Activated CD4-positive, alpha-beta T cell treated with anti-CD3 and anti-CD28 coated beads, Interleukin-2, amount 10 ng/mL, durations not matched to agents 7 days and 5 days (primary cell): Measurements from ENCODE around the gene SPX. TPM values are rescaled to one million over a fixed set of nuclear protein-coding genes. Genes with fewer than 3 reads are reported as not detected.
A peak's percentile ranks its signal among the peaks of the same experiment; 100 is the strongest.

Experiments used
- CTCF ChIA-PET: fragments of 350-600 bp; sonication (Branson Sonifier 250); formaldehyde crosslinking; loops from one replicate; lab custom pipeline; 2021; ENCODE audit warnings: antibody characterized with exemption; lab: Charles Lee
- POLR2A ChIA-PET: fragments of 350-600 bp; sonication (Branson Sonifier 250); formaldehyde crosslinking; loops from one replicate; lab custom pipeline; 2021; ENCODE audit warnings: antibody characterized with exemption; lab: Charles Lee
- DNase-seq: peaks from one replicate; pipeline ENCODE4 v3.0.0-alpha.2; 2020
- H3K27ac Mint-ChIP-seq: one replicate; pipeline ENCODE4 v1.8.0; 2021; ENCODE audit warnings: mild to moderate bottlenecking, moderate library complexity, mixed read lengths
- H3K27me3 Mint-ChIP-seq: one replicate; pipeline ENCODE4 v1.8.0; 2021; ENCODE audit warnings: mixed read lengths
- H3K36me3 Mint-ChIP-seq: one replicate; pipeline ENCODE4 v1.8.0; 2021; ENCODE audit warnings: low read depth, mixed read lengths
- H3K4me1 Mint-ChIP-seq: one replicate; pipeline ENCODE4 v1.8.0; 2021; ENCODE audit warnings: mixed read lengths
- H3K4me3 Mint-ChIP-seq: one replicate; pipeline ENCODE4 v1.8.0; 2021; ENCODE audit warnings: mild to moderate bottlenecking, moderate library complexity, mixed read lengths
- H3K9me3 Mint-ChIP-seq: one replicate; pipeline ENCODE4 v1.8.0; 2021; ENCODE audit warnings: mixed read lengths
- total RNA-seq, 2 experiments: library from RNA; stranded (reverse); gene quantifications; one replicate each; pipeline ENCODE4 v1.2.3, GENCODE V29; 2021

The SPX gene
- total RNA-seq, 2 experiments from 2014 or later: 0.12 TPM; not detected in 1

DNA sequence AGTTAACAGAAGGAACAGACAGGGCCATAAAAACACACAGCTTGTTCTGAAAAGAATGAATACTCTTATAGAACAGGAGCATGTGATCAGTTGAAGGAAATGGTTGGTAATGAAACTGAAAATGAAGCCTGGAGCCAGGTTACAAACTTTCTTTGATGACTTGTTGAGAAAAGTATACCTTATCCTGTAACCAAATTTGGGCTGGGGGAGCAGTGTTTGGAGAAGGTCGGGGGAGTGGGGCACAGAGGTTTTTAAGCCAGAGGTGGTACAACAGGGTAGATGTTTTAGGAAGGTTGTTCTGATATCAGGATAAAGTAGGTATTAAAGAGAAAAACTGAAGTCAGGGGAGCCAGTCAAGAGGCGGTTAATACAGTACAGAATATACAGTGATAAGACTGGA is 16.3 kb upstream of the SPX start:
- Mint-ChIP-seq H3K9me3 (no peaks in the 10 kb centered on the region), H3K4me3 (peak overlapping the region; percentile 63), H3K4me1 (peaks cover 43% of the 10 kb centered on the region), H3K36me3 (peaks cover 54% of the 10 kb centered on the region), H3K27me3 (no peaks in the 10 kb centered on the region), H3K27ac (peak overlapping the region; percentile 93)
- ChIA-PET CTCF (interaction anchor here (1.1 to 2.7 kb wide), 3 partner anchors 8 to 17 kb away, joined by 3 to 9 read pairs (median 6); partner anchors contain the start of genes GOLT1B, RECQL and SPX), POLR2A (interaction anchor here (1.2 kb wide), 1 partner anchor 147 kb away, joined by 5 read pairs; no protein-coding TSS in a partner anchor)
- peak; percentile 61 for DNase-seq

DNA sequence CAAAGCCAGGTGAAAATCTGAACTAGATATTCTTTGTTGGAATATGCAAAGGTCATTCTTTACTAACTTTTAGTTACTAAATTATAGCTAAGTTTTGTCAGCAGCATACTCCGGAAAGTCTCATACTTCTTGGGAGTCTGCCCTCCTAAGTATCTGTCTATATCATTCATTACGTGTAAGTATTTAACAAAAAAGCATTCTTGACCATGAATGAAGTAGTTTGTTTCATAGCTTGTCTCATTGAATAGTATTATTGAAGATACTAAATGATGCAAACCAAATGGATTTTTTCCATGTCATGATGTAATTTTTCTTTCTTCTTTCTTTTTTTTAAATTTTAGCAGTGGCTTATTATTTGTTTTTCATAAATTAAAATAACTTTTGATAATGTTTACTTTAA is 9.8 kb upstream of the SPX start:
- ChIA-PET POLR2A (no interaction called here), CTCF (interaction anchor here (0.6 to 1.4 kb wide), 2 partner anchors 14 to 37 kb away, joined by 3 to 4 read pairs; no protein-coding TSS in a partner anchor)
- H3K27ac Mint-ChIP-seq: no peak overlapping the region
- no peaks in the 10 kb centered on the region for H3K27me3 Mint-ChIP-seq
- no peak for DNase-seq
- peaks cover 6% of the 10 kb centered on the region for H3K4me1 Mint-ChIP-seq
- H3K36me3 Mint-ChIP-seq: peaks cover 47% of the 10 kb centered on the region
- no peaks in the 10 kb centered on the region for H3K9me3 Mint-ChIP-seq
- no peak overlapping the region for H3K4me3 Mint-ChIP-seq

DNA sequence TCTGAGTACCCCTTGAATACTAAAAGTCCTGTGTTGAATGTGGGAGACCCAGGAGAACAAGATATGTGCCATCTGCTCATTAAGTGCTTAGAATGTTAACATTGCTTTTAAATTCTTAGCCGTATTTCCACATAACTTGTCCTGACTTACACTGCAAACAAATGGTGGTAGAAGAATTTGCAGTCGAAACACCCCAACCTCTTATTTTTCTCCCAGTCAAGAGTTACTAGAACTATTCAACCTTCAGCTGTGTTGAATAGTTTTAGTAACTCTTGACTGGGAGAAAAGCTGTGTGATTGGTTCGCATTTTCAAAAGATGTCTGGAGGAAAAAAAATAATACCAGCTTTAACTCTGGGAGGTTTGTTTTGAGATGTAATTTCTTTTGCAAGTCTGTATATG is 7.6 kb upstream of the SPX start:
- no peaks in the 10 kb centered on the region for H3K4me1 Mint-ChIP-seq
- H3K4me3 Mint-ChIP-seq: no peak overlapping the region
- ChIA-PET POLR2A (no interaction called here), CTCF (interaction anchor here (1.4 to 1.5 kb wide), 2 partner anchors 9 to 20 kb away, joined by 3 to 9 read pairs; no protein-coding TSS in a partner anchor)
- H3K27ac Mint-ChIP-seq: no peak overlapping the region
- H3K36me3 Mint-ChIP-seq: peaks cover 33% of the 10 kb centered on the region
- peaks cover under 1% of the 10 kb centered on the region for H3K27me3 Mint-ChIP-seq
- no peak for DNase-seq
- H3K9me3 Mint-ChIP-seq: no peaks in the 10 kb centered on the region

DNA sequence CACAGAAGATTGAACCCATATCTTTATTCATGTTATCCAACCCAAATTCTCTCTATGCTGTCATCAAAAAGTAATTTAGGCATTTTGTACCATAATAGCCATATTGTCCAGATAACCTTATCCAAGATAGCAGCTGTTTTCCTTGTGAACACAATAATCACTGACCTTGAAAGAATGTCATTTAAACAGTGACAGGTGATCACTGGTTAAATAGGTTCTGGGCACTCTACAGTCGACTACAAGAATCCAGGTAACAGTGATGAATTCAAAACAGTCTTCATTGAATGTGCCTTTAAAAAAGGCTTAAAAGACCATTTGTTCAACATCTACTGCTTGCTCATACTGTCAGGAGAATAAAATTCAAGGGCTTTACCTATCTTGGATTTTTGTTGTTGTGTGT is 4.6 kb upstream of the SPX start:
- POLR2A ChIA-PET: no interaction called here
- Mint-ChIP-seq H3K36me3 (peaks cover 16% of the 10 kb centered on the region), H3K27ac (no peak overlapping the region), H3K4me1 (no peaks in the 10 kb centered on the region), H3K27me3 (peaks cover 19% of the 10 kb centered on the region), H3K9me3 (peaks cover 7% of the 10 kb centered on the region), H3K4me3 (no peak overlapping the region)
- DNase-seq: no peak
- CTCF ChIA-PET: interaction anchor here (0.6 to 1.9 kb wide), 2 partner anchors 11 to 159 kb away, joined by 3 to 6 read pairs; no protein-coding TSS in a partner anchor

DNA sequence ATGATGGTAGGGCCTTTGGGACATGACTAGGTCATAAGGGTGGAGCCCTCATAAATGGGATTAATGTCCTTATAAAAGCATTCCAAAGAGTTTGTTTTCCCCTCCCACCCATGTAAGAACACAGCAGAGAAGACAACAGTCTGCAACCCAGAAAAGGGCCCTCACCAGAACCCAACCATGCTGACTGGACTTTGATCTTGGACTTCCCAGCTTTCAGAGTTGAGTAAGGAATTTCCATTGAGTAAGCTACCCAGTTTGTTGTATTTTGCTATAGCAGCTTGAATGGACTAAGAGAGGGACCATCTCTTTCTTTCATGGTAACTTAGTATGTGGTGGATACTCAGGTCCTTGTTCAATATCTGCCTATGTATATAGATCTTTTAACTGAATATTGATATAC is 2.9 kb upstream of the SPX start:
- Mint-ChIP-seq H3K36me3 (peaks cover 11% of the 10 kb centered on the region), H3K27ac (no peak overlapping the region), H3K4me3 (no peak overlapping the region), H3K4me1 (peaks cover 4% of the 10 kb centered on the region), H3K9me3 (peaks cover 7% of the 10 kb centered on the region), H3K27me3 (peaks cover 25% of the 10 kb centered on the region)
- ChIA-PET CTCF (no interaction called here), POLR2A (no interaction called here)
- no peak for DNase-seq

DNA sequence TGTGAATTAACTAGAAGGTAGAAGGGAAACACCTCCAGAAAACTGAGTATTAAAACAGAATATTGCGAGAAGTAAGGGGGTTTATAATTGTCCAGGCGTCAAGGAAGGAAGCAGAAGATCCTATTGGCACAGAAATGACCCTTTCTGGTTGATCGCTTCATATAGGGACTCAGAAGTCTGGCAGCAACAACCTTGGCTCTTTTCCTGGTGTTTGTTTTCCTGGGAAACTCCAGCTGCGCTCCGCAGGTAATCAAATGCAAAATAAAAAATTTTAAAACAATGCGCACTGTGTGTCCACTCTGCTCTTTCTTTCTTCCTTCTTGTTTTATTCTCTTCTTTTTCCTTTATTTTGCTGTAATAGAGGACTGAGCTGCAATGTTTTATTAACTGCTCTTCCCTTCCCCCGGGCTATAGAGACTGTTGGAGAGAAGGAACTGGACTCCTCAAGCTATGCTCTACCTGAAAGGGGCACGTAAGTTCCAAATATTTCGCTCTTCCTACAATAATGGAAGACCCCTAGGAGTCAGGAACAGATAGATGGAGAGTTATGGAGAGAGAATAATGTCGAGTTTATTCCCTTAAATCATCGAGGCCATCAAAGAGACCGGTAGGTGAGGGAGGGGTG is 737 bp downstream of the SPX start:
- CTCF ChIA-PET: interaction anchor here (1.1 to 2.6 kb wide), 4 partner anchors 9 to 28 kb away, joined by 3 to 9 read pairs (median 4); no protein-coding TSS in a partner anchor
- H3K4me3 Mint-ChIP-seq: peak overlapping the region; percentile 72
- POLR2A ChIA-PET: no interaction called here

DNA sequence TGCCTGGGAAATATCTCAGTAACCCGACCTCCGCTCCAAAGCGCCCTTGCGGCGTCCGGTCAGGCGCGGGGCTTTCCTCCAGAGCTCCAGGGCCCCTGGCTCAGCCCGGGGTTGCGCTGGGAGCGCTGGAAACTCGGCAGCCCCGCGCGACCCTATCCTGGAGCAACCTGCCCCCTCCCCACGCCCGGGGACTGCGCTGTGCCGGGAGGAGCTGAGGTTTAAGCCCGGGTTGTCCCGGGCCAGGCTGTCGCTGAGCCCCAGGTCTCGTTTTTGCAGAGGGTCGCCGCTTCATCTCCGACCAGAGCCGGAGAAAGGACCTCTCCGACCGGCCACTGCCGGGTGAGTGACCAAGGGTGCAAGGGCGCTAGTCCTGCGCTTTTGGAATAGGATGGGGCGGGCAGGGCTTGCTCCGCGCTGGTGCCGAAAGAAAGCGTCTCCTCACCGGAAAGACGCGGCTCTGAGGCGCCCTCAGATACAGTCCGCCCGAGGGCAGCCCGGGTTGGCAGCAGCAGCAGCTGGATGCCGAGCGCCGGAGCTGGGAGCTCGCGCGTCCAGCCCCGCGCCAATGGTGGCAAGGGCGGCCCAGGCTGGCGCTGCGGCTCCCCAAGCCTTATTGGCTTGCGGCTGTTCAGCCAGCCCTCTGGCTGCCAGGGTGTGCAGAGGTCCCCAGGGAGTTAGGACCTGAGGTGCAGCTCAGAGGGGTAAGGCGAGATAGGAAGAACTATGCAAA is 1.5 kb downstream of the SPX start:
- Mint-ChIP-seq H3K27ac (peak overlapping the region; percentile 20), H3K27me3 (peaks cover 49% of the 10 kb centered on the region), H3K4me3 (peak overlapping the region; percentile 72), H3K9me3 (peaks cover 7% of the 10 kb centered on the region), H3K36me3 (no peaks in the 10 kb centered on the region), H3K4me1 (peaks cover 7% of the 10 kb centered on the region)
- ChIA-PET POLR2A (interaction anchor here (0.8 kb wide), 1 partner anchor 26 kb away, joined by 3 read pairs; the partner anchor contains the start of genes GOLT1B and RECQL), CTCF (interaction anchor here (1.0 to 2.6 kb wide), 6 partner anchors 8 to 32 kb away, joined by 3 to 9 read pairs (median 4); no protein-coding TSS in a partner anchor)
- DNase-seq: peak; percentile 69

More for the DNA sequence above, 737 bp downstream of the SPX start:
- peak overlapping the region; percentile 46 for H3K27ac Mint-ChIP-seq
- peaks cover 47% of the 10 kb centered on the region for H3K27me3 Mint-ChIP-seq
- peaks cover 7% of the 10 kb centered on the region for H3K9me3 Mint-ChIP-seq
- DNase-seq: no peak
- H3K36me3 Mint-ChIP-seq: no peaks in the 10 kb centered on the region
- peaks cover 7% of the 10 kb centered on the region for H3K4me1 Mint-ChIP-seq

DNA sequence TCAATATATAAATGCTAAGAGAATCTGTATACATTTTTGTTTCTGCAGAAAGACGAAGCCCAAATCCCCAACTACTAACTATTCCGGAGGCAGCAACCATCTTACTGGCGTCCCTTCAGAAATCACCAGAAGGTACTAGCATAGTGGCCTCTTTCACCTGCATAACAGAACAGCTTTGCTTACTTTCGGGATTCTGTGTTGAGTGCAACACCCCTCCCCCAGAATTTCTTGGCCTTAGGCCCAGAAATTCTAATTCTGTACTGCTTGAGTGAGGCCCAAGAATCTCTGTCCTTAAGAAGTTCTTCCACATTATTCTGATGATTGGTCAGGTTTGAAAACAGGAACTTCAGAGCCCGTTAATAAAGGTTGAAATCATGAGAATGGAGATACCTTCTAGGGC is 2.9 kb downstream of the SPX start:
- Mint-ChIP-seq H3K27me3 (peaks cover 45% of the 10 kb centered on the region), H3K4me3 (no peak overlapping the region), H3K36me3 (no peaks in the 10 kb centered on the region), H3K27ac (no peak overlapping the region), H3K9me3 (peaks cover 7% of the 10 kb centered on the region), H3K4me1 (peaks cover 7% of the 10 kb centered on the region)
- no peak for DNase-seq
- ChIA-PET POLR2A (no interaction called here), CTCF (interaction anchor here (1.6 kb wide), 1 partner anchor 13 kb away, joined by 4 read pairs; no protein-coding TSS in a partner anchor)

GRCh38 chr12:21529456-21529855 is 3.4 kb downstream of the SPX start:
- H3K36me3 Mint-ChIP-seq: no peaks in the 10 kb centered on the region
- CTCF ChIA-PET: no interaction called here
- H3K9me3 Mint-ChIP-seq: peaks cover 4% of the 10 kb centered on the region
- no peak overlapping the region for H3K4me3 Mint-ChIP-seq
- peaks cover 7% of the 10 kb centered on the region for H3K4me1 Mint-ChIP-seq
- H3K27me3 Mint-ChIP-seq: peaks cover 41% of the 10 kb centered on the region
- no peak for DNase-seq
- POLR2A ChIA-PET: no interaction called here
- no peak overlapping the region for H3K27ac Mint-ChIP-seq

DNA sequence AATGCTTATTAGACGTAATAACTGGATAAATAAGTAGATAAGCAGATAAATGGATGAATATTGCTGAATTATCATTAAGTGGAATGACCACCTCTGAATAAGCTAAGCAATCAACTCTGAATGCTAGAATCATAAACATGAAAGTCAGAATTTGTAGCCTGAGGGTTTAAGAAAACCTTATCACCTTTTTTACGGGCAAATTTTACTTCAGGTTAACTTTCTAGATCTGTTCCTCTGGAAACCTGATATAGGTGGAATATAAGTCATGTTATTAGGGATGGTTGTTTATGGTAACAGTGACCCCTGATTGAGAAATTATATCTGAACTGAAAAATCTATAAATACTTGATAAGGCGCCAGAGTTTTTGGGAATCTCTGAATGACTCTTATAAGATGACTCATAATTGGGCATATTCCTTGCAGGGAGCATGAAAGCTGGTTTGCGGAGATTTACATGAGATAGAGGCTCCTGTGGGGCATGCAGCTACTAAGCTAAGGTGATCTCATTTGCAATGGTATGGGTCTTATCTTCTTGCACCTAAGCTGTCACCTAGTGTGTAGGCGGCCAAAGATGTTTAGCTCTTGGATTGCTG is 12.1 kb downstream of the SPX start:
- Mint-ChIP-seq H3K36me3 (no peaks in the 10 kb centered on the region), H3K27ac (no peak overlapping the region), H3K27me3 (peaks cover 7% of the 10 kb centered on the region), H3K4me1 (no peaks in the 10 kb centered on the region), H3K9me3 (no peaks in the 10 kb centered on the region), H3K4me3 (no peak overlapping the region)
- CTCF ChIA-PET: no interaction called here
- POLR2A ChIA-PET: no interaction called here
- no peak for DNase-seq

- Mint-ChIP-seq H3K27me3 (peaks cover 12% of the 10 kb centered on the region), H3K27ac (no peak overlapping the region), H3K4me3 (no peak overlapping the region), H3K36me3 (no peaks in the 10 kb centered on the region), H3K4me1 (no peaks in the 10 kb centered on the region), H3K9me3 (no peaks in the 10 kb centered on the region)
- POLR2A ChIA-PET: no interaction called here
- CTCF ChIA-PET: interaction anchor here (0.9 kb wide), 1 partner anchor 148 kb away, joined by 3 read pairs; no protein-coding TSS in a partner anchor
- no peak for DNase-seq
Observed at GRCh38 chr12:21539797-21540196, 13.7 kb downstream of the SPX start.

DNA sequence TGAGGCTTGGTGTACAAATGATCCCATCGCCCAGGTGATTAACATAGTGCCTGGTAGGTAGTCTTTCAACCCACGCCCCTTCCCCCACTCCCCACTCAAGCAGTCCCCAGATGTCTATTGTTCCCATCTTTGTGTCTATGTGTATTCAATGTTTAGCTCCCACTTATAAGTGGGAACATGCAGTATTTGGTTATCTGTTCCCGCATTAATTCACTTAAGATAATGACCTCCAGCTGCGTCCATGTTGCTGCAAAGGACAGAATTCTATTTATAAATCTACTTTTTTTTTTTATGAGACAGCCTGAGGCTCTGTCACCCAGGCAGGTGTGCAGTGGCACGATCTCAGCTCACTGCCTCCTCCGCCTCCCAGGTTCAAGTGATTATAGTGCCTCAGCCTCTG is 15.7 kb downstream of the SPX start:
- DNase-seq: no peak
- ChIA-PET CTCF (interaction anchor here (0.7 to 1.4 kb wide), 2 partner anchors 14 to 16 kb away, joined by 4 read pairs; partner anchors contain the start of gene SPX), POLR2A (no interaction called here)
- peaks cover 4% of the 10 kb centered on the region for H3K27me3 Mint-ChIP-seq
- no peaks in the 10 kb centered on the region for H3K9me3 Mint-ChIP-seq
- no peaks in the 10 kb centered on the region for H3K36me3 Mint-ChIP-seq
- no peaks in the 10 kb centered on the region for H3K4me1 Mint-ChIP-seq
- no peak overlapping the region for H3K27ac Mint-ChIP-seq
- no peak overlapping the region for H3K4me3 Mint-ChIP-seq
